Germinal center (tissue), 1 donor: ENCODE data around the gene SEMA3D.

Source experiments
- DNase-seq: peaks from one replicate; pipeline ENCODE4 v3.0.0; 2012; ENCODE audit warnings: mixed read lengths, low spot score

Gene SEMA3D

DNA sequence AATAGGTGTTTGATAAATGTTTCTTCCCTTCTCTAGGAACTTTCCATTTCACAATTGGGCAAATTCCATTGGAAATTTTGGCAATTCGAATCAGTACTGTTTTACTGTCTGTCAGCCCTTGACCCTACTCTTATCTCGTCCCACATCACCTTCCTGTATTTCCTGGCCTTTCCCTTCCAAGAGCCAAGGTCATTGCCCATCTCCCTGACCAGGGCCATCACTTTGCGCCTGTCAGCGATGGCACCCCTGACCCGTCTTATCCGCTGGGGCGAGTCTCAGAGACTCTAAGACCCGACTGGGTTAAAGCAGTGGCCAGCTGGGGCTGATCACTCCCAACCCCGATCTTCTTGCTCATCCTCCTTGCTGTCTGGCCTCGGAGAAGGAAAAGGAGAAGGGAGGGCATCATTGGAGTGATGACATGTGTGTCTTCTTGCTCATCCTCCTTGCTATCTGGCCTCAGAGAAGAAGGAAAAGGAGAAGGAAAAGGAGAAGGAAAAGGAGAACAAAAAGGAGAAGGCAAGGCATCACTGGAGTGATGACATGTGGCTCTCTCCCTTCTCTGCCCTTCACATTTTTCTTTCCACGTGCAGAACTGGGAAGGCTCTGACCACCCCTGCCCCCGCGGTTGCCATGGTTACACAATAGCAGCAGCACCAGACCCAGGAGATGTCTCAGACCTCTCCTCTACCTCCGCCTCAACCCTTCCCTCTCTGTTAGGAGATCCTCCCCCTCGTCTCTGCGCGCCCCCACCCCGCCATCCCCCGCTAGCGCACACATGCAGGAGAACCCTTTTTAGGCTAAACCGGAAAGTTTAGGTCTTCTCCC, 2.0 kb downstream of the SEMA3D start:
- no peak for DNase-seq

DNA sequence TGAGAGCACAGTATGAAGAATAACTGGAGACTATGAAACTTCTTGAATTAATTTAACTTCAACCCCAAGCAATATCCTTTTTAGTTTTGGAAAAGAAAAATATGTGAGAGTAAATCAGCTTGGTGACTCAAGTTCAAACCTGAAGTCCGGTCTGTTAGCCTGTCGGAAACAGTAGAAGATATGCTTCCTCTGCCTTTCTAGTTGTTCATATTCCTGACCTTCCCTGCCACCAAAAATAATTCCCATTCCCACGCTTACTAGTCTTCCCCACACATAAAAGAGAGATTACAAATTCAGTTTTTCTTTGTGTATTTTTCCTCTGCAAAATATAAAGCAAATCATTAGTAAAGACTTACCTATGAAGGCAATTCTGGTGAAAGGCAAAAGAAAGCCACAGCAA, 3.6 kb downstream of the SEMA3D start:
- DNase-seq, result no peak

DNA sequence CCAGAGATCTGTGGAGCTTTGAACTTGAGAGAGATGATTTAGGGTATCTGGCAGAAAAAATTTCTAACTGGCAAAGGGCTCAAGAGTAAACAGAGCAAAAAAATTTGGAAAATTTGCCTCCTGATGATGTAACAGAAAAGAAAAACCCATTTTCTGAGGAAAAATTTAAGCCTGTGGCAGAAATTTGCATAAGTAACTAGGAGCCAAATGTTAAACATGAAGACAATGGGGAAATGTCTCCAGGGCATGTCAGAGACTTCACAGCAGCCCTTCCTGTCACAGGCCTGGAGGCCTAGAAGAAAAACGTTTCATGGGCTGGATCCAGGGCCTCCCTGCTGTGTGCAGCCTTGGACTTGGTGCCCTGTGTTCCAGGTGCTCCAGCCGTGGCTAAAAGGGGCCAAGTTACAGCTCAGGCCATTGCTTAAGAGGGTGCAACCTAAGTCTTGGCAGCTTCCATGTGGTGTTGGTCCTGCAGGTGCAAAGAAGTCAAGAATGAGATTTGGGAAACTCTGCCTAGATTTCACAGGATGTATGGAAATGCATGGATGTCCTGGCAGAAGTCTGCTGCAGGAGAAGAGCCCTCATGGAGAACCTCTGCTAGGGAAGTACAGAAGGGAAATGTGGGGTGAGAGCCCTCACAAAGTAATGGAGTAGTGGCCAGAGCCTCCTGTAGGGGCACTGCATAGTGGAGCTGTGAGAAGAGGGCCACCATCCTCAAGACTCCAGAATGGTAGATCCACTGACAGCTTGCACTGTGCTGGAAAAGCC, 8.1 kb downstream of the SEMA3D start:
- DNase-seq, result no peak

DNA sequence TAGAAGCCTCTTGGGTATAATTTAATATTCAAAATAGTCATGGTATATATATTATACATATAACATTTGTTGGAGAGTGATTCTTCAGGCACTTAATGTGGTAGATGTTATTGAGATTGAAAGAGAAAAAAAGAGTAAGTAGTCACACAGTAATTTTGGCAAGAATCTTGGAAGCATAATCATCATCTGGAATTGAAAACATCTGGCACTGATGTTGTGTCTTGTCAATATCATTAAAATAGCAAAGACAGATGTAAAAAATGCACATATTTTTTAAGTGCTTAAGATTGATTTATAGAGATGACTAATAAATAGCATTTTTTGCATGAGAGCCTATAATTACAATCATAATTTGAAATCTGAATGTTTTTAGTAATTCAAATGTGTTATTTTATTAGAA, 9.5 kb downstream of the SEMA3D start:
- DNase-seq, result no peak

DNA sequence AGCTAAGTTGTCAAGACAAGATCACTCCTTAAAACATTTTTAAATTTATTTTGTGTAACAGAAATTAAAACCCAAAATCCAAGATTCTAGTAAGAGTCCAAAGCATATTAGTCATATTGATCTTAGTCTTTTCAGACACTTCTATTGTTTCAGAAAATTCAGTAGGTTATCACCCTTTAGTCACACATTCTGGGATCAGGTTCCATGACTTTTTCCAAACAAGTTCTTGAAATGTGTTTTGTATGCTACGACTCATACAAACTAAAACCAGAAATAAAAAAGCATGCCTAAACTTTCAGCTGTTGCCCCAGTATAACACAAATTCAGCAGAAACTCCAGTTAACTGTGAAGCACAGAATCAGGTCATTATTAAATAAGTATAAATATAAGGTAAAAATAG, 10.7 kb downstream of the SEMA3D start:
- DNase-seq, result no peak

DNA sequence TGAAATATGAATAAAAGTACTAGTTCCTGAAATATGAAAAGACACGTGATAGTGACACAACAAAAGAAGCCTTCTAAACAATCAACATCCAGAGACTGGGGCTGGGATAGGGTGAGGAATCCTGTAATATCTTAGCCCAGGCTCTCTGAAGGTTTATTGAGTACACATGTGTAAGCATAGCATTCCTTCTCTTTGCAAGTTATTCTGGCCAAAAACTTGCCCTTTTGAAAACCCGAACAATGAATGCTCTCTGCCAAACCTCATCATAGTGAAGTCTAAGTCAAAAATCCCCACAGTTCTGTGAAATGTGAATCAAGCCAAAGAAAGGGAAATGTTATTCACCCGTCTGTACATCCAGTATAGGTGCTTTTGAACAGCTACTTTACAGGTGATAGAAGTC, 11.6 kb downstream of the SEMA3D start:
- no peak for DNase-seq

DNA sequence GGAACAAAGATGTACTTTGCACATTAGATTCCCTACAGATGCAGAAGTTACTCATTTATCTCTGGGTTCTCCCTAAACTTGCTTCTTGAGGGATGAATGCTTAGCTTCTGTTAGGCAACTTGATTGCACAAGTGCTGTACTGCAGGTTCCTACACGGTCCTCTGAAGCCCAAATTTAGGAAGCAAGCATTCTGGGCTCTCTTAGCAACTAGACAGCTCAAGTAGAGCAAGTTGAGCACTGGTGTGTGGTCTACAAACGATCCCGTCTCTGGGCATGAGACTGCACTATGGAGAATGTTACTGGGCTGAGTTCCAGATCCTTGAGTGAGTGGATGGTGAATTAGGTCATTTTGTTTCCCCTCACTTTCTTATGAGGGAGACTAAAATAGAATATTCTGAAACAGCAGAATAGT, 14.3 kb downstream of the SEMA3D start:
- no peak for DNase-seq

DNA sequence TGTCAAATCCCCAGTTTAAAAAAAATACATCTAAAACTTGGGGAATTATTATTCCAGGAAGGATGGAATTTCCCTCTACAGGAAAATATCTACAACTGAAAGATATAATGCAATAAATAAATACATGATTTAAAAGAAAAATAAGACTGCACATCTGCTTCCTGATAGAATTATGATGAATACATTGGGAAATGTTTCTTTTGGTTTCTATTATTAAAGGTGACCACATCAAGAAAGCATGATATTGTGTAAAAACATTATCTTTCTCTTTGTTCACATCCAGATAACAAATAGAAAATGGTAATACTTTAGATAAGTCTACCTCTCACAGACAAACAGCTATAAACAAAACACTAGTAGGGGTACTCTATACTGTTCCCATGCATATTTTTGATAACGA, 19.2 kb downstream of the SEMA3D start:
- DNase-seq, result no peak

DNA sequence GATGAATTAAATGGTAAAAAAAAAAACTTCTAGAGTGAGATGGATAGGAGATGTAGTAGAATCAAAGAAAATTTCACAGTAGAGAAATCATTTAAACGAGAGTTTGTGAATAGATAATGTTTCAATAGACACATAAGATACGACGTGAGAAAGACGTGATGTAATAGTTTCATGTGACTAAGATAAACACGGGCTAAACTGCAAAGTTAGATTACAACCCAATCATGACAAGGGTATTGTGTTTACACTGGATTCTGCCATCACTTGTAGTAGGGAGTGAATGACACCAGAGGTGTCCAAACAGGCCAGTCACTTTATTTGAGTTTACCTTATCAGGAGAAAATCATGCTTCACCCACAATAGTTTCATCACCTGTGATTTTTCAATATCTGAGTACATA, 21.6 kb downstream of the SEMA3D start:
- no peak for DNase-seq

DNA sequence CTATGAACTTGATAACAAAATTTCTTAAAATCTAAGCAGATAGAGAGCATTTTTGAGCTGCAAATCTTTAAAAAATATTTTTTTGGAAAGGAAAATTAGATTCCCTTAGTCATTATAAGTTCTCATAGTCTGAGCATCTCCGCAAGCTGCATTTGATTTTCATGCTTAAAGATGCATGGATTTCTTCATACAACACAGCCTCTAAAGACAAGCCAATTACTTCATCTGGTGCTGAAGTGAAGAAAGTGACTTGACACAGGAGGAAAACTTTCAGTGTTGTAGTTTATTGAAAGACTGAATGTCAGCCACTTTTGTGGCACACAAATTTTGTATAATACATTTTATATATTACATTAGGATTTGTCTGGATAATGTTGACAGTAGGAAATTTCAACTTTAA, 22.5 kb downstream of the SEMA3D start:
- DNase-seq, result no peak

DNA sequence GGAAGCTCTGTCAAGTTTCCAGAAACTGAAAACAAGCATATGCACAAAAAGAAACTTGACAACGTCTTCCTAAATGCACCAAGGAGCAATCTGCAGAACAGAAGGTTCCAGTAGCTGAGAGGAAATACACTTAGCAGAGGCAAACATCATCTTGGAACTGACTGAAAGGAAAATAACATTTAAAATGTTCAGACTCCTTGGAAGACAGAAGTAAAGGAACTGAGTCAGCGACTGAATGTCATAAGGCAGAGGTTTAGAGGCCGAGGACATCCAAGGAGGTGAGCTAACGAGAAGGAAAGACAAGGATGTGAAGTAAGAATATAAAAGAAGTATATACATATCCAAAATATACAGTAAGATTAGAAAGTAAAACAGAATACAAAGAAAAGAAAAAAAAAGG, 24.1 kb downstream of the SEMA3D start:
- DNase-seq, result no peak

DNA sequence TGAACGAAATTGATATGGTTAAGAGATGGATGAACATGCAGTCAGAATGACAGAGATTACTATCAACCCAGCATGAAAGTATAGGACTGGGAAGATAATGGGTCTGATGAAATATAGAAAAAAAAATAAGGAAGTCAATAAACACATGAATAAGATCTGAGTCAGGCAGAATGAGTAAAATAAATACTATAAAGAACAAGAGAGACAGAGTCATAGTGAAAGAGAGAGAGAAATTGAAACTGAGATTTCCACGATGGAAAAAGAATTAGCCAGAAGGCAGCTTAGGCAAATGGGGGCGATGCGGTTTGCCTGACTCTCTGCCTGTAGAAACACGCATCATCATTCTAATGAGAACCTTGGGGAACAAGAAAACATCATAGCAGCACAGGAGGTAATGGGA, 26.6 kb downstream of the SEMA3D start:
- no peak for DNase-seq

DNA sequence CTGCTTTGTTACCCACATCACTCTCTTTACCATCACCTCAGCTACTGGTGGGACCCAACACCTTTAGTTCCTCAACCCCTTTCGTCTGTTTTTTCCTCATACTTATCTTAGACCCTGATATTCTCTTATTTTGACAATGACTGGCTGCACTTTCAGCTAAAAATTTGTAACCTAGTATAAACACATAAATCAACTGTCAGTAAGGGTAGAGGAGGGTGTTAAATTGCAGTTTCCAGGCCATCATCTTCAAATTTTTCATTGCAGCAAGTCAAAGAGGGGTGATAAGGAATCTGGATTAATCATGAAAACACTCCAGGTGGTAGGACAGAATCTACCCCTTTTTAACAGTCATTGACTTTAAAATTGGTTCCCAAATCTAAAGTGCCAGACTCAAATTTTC, 27.9 kb downstream of the SEMA3D start:
- no peak for DNase-seq

DNA sequence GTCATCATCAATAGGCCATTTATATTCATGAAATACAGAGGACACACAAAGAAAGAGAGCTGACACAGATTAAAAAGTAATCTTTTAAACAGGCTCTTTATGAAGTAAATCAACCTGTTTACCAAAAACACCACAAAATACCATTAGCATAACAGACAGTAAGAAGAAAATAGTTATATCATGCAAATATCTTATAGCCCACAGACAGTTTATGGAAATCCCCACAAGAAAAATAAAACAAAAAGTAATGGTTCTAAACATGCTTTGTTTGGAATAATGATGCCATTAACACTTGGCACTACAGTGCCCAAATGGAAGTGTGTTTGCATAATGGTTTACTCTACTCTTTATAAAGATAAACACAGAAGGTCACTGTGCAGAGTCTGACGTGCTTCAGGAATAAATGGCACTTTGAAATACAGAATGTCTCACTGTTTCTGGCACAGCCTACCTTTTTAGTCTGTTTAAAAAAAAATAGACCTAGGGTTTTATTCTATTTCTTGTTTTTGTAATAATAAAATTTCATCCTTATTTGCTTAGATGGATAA, 30.1 kb downstream of the SEMA3D start:
- no peak for DNase-seq

DNA sequence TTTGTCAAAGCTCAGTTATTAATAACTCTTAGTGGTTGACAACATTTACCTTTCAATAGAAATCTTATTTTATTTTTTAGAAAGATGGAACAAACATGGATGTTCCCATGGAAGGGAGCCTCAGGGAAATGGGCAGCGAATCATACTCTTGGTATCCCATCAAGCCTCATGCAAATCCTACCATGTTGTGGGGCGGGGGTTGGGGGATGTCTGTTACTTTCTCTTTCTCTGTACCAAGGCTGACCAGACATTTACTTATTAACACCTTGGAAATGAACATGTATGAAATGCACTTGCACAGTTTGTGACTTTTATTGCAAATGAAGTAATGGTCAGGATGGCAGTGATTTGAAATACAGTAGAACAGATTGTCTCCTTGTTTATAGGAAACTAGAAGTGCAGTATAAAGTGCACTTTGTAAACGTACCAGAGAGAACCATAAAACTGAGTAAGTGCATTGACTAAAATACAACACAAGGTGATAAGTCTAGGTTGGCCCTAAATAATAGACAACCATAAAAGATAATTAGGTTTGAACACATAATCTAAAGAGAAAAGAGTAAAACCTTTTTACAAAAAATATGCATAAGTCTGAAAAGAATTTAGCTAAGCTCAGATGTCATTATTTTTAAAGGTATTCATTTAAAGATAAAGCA, 32.4 kb downstream of the SEMA3D start:
- no peak for DNase-seq

DNA sequence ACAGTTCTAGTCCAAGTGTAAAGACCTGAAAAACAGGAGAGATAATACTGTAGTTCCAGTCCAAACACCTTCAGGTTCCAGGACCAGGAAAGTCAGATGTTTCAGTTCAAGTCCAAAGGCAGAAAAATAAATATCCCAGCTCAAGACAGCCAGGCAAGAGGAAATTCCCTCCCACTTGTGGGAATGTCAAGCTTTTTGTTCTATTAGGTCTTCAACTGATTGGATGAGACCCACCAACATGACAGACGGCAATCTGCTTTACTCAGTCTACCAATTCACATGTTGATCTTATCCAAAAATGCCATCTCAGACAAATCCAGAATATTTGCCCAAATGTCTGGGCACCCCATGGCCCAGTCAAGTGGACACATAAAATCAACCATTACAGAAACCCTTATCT, 33.1 kb downstream of the SEMA3D start:
- no peak for DNase-seq

DNA sequence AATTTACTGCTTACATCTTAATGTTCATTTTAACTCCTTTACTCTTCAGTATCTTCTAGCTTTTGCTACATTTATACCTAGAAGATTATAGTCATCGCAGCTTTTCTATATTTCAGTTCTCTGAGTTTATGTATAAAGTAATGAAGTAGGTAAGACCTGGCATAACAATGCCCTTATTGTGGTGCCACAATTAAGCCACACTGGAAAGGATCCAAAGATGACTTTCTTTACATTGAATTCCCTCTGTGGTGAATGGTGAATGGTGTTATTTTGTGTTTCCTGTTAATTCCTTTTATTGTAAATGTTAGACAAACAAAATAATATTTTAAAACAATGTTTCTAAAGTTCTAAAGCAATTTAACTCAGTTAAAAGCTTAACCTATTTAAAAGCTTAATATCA, 36.2 kb downstream of the SEMA3D start:
- DNase-seq, result no peak

DNA sequence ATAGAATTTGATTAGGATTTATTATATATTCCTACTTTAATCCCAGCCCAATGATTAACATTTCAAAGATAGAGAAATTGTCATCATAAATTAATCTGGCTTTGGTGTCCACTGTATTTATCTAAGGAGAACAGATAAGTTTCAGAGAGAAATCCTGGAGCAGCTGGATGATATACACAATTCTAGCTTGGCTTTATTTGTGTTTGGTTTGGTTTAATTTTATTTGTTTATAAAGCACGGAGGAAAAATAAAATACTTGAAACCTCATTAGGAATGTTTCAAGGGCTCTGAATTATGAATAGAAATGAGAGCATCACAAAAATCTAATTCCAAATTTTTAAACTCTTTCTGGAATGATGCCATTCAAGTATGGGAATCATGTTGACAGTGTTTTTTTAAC, 42.1 kb downstream of the SEMA3D start:
- no peak for DNase-seq

DNA sequence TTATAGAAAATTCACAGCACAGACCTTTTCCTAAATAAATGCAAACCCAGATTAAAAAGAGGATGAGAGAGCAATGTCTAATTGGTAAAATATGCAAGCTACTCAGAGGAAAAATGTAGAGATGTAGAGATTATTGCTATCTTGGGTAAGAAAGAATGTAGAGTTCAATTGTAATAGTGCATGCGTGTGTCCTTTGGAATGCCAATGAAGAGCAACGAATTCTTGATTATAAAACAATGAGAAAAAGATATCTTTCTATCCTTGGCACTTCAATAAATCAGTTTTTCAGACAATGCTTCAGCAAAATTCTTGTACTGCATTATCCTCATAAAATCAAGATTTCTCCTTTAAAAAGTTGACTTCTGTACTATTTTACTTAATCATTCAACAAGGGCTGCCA, 50.9 kb downstream of the SEMA3D start:
- DNase-seq, result no peak

DNA sequence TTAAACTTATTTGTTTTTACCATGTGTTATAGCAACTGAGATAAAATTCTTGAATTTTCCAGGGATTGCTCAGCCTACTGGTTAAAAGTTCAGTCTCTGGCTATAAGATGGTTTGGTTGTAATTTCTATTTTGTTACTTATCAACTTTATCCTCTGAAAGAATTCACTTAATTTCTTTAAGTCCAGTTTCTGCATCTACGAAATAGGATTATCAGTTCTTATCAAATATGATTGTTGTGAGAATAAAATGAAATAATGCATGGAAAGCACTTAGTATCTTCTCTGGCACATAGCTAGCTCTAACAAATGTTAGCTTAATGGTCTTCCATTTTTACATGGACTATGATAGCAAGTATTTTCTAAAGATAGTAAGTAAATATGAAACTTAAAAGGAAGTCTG, 53.3 kb downstream of the SEMA3D start:
- no peak for DNase-seq

DNA sequence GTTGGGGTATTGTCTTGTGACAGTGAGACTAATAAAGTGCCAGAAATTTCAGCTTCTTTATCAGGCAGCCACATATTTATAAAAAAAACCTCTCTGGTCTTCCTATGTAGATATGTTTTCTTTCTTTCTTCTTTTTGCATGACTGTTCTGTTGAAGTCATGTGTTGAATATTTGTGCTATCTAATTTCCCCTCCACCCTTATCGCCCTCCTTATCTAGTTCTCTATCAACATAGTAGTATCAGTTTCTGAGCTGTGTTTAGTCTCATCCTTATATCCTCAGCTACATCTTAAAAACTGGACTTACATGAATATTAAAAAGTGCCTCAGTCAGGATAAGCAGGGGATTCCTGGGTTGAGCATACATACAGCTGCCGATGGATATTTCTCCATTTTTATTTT, 53.9 kb downstream of the SEMA3D start:
- DNase-seq, result no peak

DNA sequence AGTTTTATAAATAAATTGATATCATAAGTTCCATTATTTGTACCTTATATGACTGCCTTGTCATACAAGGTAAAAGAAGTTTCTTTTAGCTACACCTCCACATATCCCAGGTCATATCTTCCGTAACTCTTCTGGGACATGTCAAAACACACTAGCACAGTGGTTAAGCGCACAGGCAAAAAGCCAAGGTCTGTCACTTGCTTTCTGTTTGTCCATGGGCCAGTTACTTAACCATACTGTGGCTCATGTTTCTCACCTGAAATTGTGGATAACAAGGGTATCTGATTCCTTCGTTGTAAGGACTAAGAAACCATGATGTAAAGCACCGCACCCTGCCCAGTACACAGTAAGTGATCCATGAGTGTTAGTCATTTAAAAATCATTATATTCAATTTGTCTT, 56.2 kb downstream of the SEMA3D start:
- DNase-seq, result no peak

DNA sequence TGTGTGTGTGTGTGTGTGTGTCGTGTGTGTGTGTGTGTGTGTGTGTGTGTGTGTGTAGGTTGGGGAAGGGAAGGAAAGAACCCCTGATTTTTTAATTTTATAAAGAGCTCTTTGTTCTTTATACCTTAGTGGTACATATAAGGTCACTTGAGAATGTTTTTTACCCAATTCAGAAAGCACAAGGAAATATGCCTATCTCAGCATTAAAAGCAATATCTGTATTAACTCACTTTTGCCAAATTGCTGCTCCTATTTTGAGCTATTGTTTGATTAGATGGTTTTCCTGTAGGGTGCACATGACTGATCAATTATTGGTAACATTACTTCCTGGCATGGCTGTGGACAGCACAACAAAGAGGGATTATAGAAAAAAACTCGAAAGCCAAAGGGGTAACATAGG, 60.5 kb downstream of the SEMA3D start:
- DNase-seq, result no peak
